ENCODE measurements around the gene GNB1L. TPM values are rescaled to one million over a fixed set of nuclear protein-coding genes. Genes with fewer than 3 reads are reported as not detected.

Gene GNB1L
- total and polyA plus RNA-seq, 9 of the 15 experiments (the other 6 are each of a cell fraction or from before 2014, with no cell fraction given), result 0.56 to 50.5 (median 10.2) TPM

- no peak for TF ChIP-seq PBX2 (CRISPR knock-in tag; IDR thresholded peaks at IDR 0.05; ENCODE audit: low read depth)
- TF ChIP-seq PBX2 (tag; conservative IDR thresholded peaks at IDR 0.05; ENCODE audit: low read depth), result no peak
- TF ChIP-seq KDM4B (IDR thresholded peaks at IDR 0.05; ENCODE audit: borderline replicate concordance in 2 of 2, low read depth in 1 of 2), result 0 out of 4 replicates have a peak, but pooled peaks of 1 of the 2 experiments have one; percentile 45
- no peak for TF ChIP-seq TCF3 (CRISPR knock-in tag; IDR thresholded peaks at IDR 0.05)
- peak; percentile 52; the same call in 1 of the 2 replicates for TF ChIP-seq ELF2 (CRISPR knock-in tag; IDR thresholded peaks at IDR 0.05)
- 0 out of 2 replicates have a peak, but pooled peaks have one; percentile 6 for TF ChIP-seq POLR2G (IDR thresholded peaks at IDR 0.05; ENCODE audit: low read depth, low read length)
- TF ChIP-seq TRIM28 (IDR thresholded peaks at IDR 0.05), result peak; percentile 14; the same call in 1 of the 2 replicates
- no peak for TF ChIP-seq ATF1 (CRISPR knock-in tag; IDR thresholded peaks at IDR 0.05)
- 0 out of 2 replicates have a peak, but pooled peaks have one; percentile 0 for TF ChIP-seq ATF1 (tag; IDR thresholded peaks at IDR 0.05)
- TF ChIP-seq SAFB2 (IDR thresholded peaks at IDR 0.05; ENCODE audit: borderline replicate concordance, low read depth, low read length, severe bottlenecking), result no peak
- no peak for TF ChIP-seq NR4A1 (CRISPR knock-in tag; IDR thresholded peaks at IDR 0.05)
- TF ChIP-seq NR4A1 (tag; IDR thresholded peaks at IDR 0.05), result peak; percentile 74; the same call in 1 of the 2 replicates
- TF ChIP-seq ZNF274 (IDR thresholded peaks at IDR 0.05; ENCODE audit: borderline replicate concordance, low read depth, low read length), result no peak
- peak; percentile 37; the same call in 1 of the 2 replicates for TF ChIP-seq IRF9 (tag; IDR thresholded peaks at IDR 0.05)
- no peak for TF ChIP-seq PURB (CRISPR knock-in tag; IDR thresholded peaks at IDR 0.05; ENCODE audit: low read depth)
These were observed 38.8 kb downstream of the GNB1L start (continued) for GRCh38 chr22:19815823-19816290.
